Muscle layer of colon (tissue), 2 donors: ENCODE data around the gene HOXA1.

Experiments
- H3K27ac ChIP-seq: one replicate; pipeline ENCODE4 v1.7.0; 2013; ENCODE audit warnings: low read depth, mild to moderate bottlenecking, low read length, moderate library complexity
- H3K27me3 ChIP-seq, 2 donors: one replicate each; pipeline ENCODE4 v1.7.0; 2013; ENCODE audit warnings: low read length in 2 of 2, mild to moderate bottlenecking in 2 of 2; ENCODE audit not compliant: insufficient read depth in 2 of 2, control insufficient read depth in 1 of 2
- H3K36me3 ChIP-seq: one replicate; pipeline ENCODE4 v1.7.0; 2013; ENCODE audit warnings: mild to moderate bottlenecking, low read length; ENCODE audit not compliant: insufficient read depth
- H3K4me1 ChIP-seq: one replicate; pipeline ENCODE4 v1.7.0; 2013; ENCODE audit warnings: mild to moderate bottlenecking, low read length; ENCODE audit not compliant: insufficient read depth
- H3K4me3 ChIP-seq, 2 donors: one replicate each; pipeline ENCODE4 v1.7.0; 2013; ENCODE audit warnings: low read length in 2 of 2, low read depth in 1 of 2, mild to moderate bottlenecking in 1 of 2, moderate library complexity in 1 of 2
- H3K9ac ChIP-seq: one replicate; pipeline ENCODE4 v1.7.0; 2013; ENCODE audit warnings: low read length
- H3K9me3 ChIP-seq: one replicate; pipeline ENCODE4 v1.7.0; 2013; ENCODE audit warnings: mild to moderate bottlenecking, low read length
- donor health status: abdominal sarcoma.
- donor health status: Adenocarcinoma of cecum.

The HOXA1 gene

GRCh38 chr7:27113991-27114769 lies 18.4 kb upstream of the HOXA1 start:
- Histone ChIP-seq H3K36me3 (peaks cover 1% of the 10 kb centered on the region), H3K4me1 (peaks cover 66% of the 10 kb centered on the region), H3K27me3 (no peaks in the 10 kb centered on the region), H3K27ac (peak overlapping the region; percentile 84), H3K4me3 (peak overlapping the region; percentile 30 to 70), H3K9ac (peak overlapping the region; percentile 64), H3K9me3 (no peaks in the 10 kb centered on the region)

GRCh38 chr7:27112955-27113949 lies 17.5 kb upstream of the HOXA1 start:
- Histone ChIP-seq H3K9me3 (no peaks in the 10 kb centered on the region), H3K27me3 (no peaks in the 10 kb centered on the region), H3K4me1 (peaks cover 66% of the 10 kb centered on the region), H3K9ac (peak overlapping the region; percentile 50), H3K36me3 (no peaks in the 10 kb centered on the region), H3K4me3 (peak overlapping the region; percentile 17 to 62), H3K27ac (peak overlapping the region; percentile 67)

DNA sequence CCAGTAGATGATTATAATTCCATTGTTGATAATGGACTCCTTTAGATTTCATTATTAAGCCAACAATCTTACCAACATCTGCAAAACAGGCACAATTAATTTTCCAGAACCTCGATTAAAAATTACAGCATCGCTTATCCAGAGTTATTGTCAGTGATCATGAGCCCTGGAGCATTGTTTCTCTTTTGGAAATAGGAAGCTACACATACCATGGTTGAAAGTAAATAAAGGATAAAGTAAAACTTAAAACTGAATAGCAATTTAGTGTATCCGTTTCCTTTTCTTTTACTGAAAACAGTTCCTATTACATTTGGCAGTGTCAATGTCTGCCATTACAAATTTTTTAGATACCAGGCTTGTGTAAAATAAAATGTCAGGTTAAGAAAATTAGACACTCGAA lies 16.6 kb upstream of the HOXA1 start:
- Histone ChIP-seq H3K9me3 (no peaks in the 10 kb centered on the region), H3K4me3 (peak overlapping the region in 1 of 2 donors; percentile 17), H3K27me3 (no peaks in the 10 kb centered on the region), H3K9ac (peak overlapping the region; percentile 50), H3K27ac (peak overlapping the region; percentile 67), H3K4me1 (peaks cover 64% of the 10 kb centered on the region), H3K36me3 (no peaks in the 10 kb centered on the region)

- H3K9me3 ChIP-seq, result no peaks in the 10 kb centered on the region
- H3K27me3 ChIP-seq, result no peaks in the 10 kb centered on the region
- peak overlapping the region; percentile 67 for H3K27ac ChIP-seq
- H3K4me1 ChIP-seq, result peaks cover 62% of the 10 kb centered on the region
- H3K36me3 ChIP-seq, result no peaks in the 10 kb centered on the region
- no peak overlapping the region for H3K4me3 ChIP-seq
- H3K9ac ChIP-seq, result peak overlapping the region; percentile 50
Observed at GRCh38 chr7:27111751-27112277, 16.0 kb upstream of the HOXA1 start.

GRCh38 chr7:27111042-27111750 lies 15.4 kb upstream of the HOXA1 start:
- peak overlapping the region in 1 of 2 donors; percentile 44 for H3K4me3 ChIP-seq
- no peaks in the 10 kb centered on the region for H3K9me3 ChIP-seq
- H3K27ac ChIP-seq, result peak overlapping the region; percentile 67
- H3K4me1 ChIP-seq, result peaks cover 56% of the 10 kb centered on the region
- H3K9ac ChIP-seq, result no peak overlapping the region
- H3K27me3 ChIP-seq, result no peaks in the 10 kb centered on the region
- H3K36me3 ChIP-seq, result no peaks in the 10 kb centered on the region

DNA sequence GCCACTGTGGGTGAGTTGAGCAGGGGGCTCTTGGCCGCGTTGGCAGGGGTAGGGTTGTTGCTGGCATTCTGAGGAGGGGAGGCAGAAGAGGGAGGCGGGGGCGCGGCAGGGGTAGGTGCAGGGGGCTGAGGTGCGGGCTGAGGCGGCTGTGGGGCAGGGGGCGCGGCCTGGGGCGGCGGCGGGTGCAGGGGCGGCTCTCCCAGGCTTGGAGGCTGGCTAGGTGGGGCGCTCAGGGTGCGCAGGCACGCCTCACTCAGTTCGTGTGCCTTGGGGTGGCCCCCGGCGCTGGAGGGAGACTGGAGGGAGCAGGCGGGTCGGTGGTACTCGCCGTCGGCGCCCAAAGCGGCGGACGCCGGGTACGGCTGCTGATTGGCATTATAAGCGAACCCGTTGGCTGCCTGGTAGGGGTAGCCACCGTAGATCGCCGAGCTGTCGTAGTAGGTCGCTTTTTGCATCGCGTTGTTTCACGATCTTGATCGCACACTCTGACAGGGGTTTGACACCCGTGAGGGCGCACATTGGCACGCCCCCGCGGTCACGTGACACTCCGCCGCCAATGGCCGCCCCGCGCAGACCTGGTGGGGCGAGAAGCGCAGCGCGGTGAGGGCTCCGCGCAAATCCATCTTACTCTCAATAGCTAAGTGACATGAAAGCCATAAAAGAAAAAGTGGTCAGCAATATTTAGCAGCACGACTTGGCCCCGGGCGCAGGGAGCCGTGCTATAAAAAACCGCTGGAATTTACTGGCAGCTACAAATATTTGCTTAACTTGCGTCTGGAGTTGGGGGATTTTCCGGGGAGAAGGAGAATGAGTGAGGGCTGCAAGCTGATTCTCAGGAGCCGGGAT lies 14.6 kb upstream of the HOXA1 start:
- Histone ChIP-seq H3K4me3 (peak overlapping the region in 1 of 2 donors; percentile 44), H3K9ac (no peak overlapping the region), H3K27me3 (no peaks in the 10 kb centered on the region), H3K4me1 (peaks cover 61% of the 10 kb centered on the region), H3K27ac (peak overlapping the region; percentile 67), H3K36me3 (no peaks in the 10 kb centered on the region), H3K9me3 (no peaks in the 10 kb centered on the region)

GRCh38 chr7:27109466-27110185 lies 13.8 kb upstream of the HOXA1 start:
- Histone ChIP-seq H3K27me3 (no peaks in the 10 kb centered on the region), H3K4me3 (no peak overlapping the region), H3K27ac (peak overlapping the region; percentile 76), H3K9ac (no peak overlapping the region), H3K4me1 (peaks cover 66% of the 10 kb centered on the region), H3K9me3 (no peaks in the 10 kb centered on the region), H3K36me3 (no peaks in the 10 kb centered on the region)

DNA sequence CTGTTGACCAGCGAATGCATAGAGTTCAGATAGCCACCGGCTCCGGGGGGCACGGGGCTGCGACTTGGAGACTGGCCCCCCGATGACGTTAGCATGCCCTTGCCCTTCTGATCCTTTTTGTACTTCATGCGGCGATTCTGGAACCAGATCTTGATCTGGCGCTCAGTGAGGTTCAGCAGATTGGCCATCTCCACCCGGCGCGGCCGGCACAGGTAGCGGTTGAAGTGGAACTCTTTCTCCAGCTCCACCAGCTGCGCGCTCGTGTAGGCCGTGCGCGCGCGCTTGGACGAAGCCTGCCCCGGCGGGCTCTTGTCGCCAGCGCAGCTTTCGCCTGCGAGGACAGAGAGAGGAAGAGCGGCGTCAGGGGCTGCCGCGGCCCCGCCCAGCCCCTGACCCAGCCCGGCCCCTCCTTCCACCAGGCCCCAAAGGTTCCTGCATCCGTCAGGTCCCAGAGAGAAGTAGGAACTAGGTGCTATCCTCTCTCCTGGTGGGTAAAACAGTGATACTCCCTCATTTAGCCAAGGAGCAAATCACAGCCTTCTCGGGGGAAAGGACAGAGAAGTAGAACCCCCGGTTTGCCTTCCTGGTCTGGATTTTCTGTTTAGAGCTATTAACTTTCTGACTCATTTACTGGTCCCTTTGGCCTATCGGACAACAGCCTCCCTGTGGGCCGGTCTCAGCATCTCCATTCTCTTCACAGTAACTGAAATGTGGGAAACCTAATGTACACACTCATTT lies 12.8 kb upstream of the HOXA1 start:
- H3K27ac ChIP-seq, result peak overlapping the region; percentile 76
- H3K36me3 ChIP-seq, result no peaks in the 10 kb centered on the region
- H3K27me3 ChIP-seq, result no peaks in the 10 kb centered on the region
- H3K9ac ChIP-seq, result no peak overlapping the region
- H3K4me1 ChIP-seq, result peaks cover 70% of the 10 kb centered on the region
- H3K9me3 ChIP-seq, result no peaks in the 10 kb centered on the region
- peak overlapping the region; percentile 17 to 44 for H3K4me3 ChIP-seq

DNA sequence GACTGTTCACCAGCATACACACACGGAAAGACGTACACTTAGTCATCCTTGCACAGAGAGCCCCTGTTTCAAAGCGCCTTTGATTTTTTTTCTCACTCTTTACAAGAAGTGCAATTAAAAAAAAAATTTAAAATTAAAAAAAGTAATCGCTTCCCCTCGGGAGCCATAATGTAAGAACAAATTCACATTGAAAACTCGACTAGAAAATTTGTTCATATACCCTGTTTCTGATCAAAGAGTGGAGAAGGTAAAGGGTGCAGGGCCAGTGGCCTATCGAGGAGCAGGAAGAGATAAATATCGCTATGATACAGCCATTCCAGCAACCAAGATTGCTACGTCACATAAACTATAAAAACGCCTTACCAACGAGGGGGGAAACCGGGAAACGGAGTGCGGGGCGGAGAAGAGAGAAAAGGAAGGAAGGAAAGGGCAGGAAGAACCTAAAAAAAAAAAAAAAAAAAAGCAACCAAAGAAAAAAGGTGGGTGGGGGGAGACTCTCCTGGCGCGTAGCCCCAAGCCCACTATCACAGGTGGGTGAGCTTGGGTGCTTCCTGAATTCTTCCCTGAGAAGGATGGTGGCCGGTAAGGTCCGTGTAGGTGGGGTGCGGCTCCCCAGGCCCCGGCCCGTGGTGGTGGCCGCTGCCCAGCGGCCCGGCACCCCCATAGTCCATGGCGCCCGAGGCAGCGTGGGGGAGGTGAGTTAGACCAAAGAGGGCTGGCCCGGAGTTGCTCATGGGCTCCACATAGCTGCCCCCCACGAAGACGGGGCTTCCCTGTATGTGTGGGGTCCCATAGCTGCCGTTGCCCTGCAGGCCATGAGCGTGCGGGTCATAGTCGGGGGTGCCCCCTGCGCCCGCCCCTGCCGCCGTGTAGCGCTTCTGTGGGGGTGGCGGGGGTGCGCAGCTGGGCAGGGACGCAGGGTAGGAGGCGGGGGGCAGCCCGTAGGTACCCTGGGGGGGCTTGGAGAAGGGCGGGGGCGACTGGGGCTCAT lies 11.9 kb upstream of the HOXA1 start:
- Histone ChIP-seq H3K27me3 (no peaks in the 10 kb centered on the region), H3K4me1 (peaks cover 65% of the 10 kb centered on the region), H3K27ac (peak overlapping the region; percentile 76), H3K9ac (no peak overlapping the region), H3K9me3 (no peaks in the 10 kb centered on the region), H3K4me3 (peak overlapping the region in 1 of 2 donors; percentile 44), H3K36me3 (no peaks in the 10 kb centered on the region)
